ENCODE measurements around the gene HTATSF1.

Gene HTATSF1

GRCh38 chrX:136497556-136498052, at the start of gene HTATSF1:
Gene HTATSF1 (plus strand): TSS chrX:136497592. CDS start chrX:136497685, 93 bp downstream.
- Histone ChIP-seq H3K9ac (ENCODE audit: low read length in 2 of 2) (peak within 1 kb of the TSS; percentile 81 to 84), H3K27me3 (ENCODE audit: control insufficient read depth in 1 of 2, insufficient read depth in 2 of 2, low read length in 2 of 2) (peaks cover 0 to 3% of the 10 kb centered on the region in 2 donors), H3K36me3 (ENCODE audit: control insufficient read depth in 2 of 2, insufficient read depth in 2 of 2, low read length in 2 of 2) (peaks cover 0 to 3% of the 10 kb centered on the region in 2 donors), H3K4me1 (ENCODE audit: control insufficient read depth, insufficient read depth, low read length) (no peaks in the 10 kb centered on the region), H3K4me3 (ENCODE audit: low read length in 2 of 2) (peak within 1 kb of the TSS; percentile 78 to 86), H3K27ac (ENCODE audit: low read length) (peak within 1 kb of the TSS; percentile 82), H3K9me3 (ENCODE audit: control insufficient read depth in 2 of 2, low read length in 2 of 2) (no peaks in the 10 kb centered on the region)

GRCh38 chrX:136447968-136448367, 49.4 kb upstream of the HTATSF1 start:
- no peak overlapping the region for H3K27ac ChIP-seq (ENCODE audit: low read length)
- H3K27me3 ChIP-seq (ENCODE audit: control insufficient read depth in 1 of 2, insufficient read depth in 2 of 2, low read length in 2 of 2): peaks cover 0 to 2% of the 10 kb centered on the region in 2 donors
- H3K9me3 ChIP-seq (ENCODE audit: control insufficient read depth in 2 of 2, low read length in 2 of 2): no peaks in the 10 kb centered on the region
- H3K9ac ChIP-seq (ENCODE audit: low read length in 2 of 2): no peak overlapping the region
- H3K4me3 ChIP-seq (ENCODE audit: low read length in 2 of 2): no peak overlapping the region
- H3K4me1 ChIP-seq (ENCODE audit: control insufficient read depth, insufficient read depth, low read length): no peaks in the 10 kb centered on the region
- no peaks in the 10 kb centered on the region for H3K36me3 ChIP-seq (ENCODE audit: control insufficient read depth in 2 of 2, insufficient read depth in 2 of 2, low read length in 2 of 2)

GRCh38 chrX:136450050-136450830, 47.2 kb upstream of the HTATSF1 start:
- Histone ChIP-seq H3K4me3 (ENCODE audit: low read length in 2 of 2) (no peak overlapping the region), H3K9ac (ENCODE audit: low read length in 2 of 2) (no peak overlapping the region), H3K36me3 (ENCODE audit: control insufficient read depth in 2 of 2, insufficient read depth in 2 of 2, low read length in 2 of 2) (no peaks in the 10 kb centered on the region), H3K27me3 (ENCODE audit: control insufficient read depth in 1 of 2, insufficient read depth in 2 of 2, low read length in 2 of 2) (peaks cover 0 to 2% of the 10 kb centered on the region in 2 donors), H3K27ac (ENCODE audit: low read length) (no peak overlapping the region), H3K9me3 (ENCODE audit: control insufficient read depth in 2 of 2, low read length in 2 of 2) (no peaks in the 10 kb centered on the region), H3K4me1 (ENCODE audit: control insufficient read depth, insufficient read depth, low read length) (no peaks in the 10 kb centered on the region)

- H3K27ac ChIP-seq (ENCODE audit: low read length): no peak overlapping the region
- no peak overlapping the region for H3K9ac ChIP-seq (ENCODE audit: low read length in 2 of 2)
- no peaks in the 10 kb centered on the region for H3K9me3 ChIP-seq (ENCODE audit: control insufficient read depth in 2 of 2, low read length in 2 of 2)
- H3K4me3 ChIP-seq (ENCODE audit: low read length in 2 of 2): no peak overlapping the region
- no peaks in the 10 kb centered on the region for H3K4me1 ChIP-seq (ENCODE audit: control insufficient read depth, insufficient read depth, low read length)
- H3K36me3 ChIP-seq (ENCODE audit: control insufficient read depth in 2 of 2, insufficient read depth in 2 of 2, low read length in 2 of 2): no peaks in the 10 kb centered on the region
- peaks cover 0 to 2% of the 10 kb centered on the region in 2 donors for H3K27me3 ChIP-seq (ENCODE audit: control insufficient read depth in 1 of 2, insufficient read depth in 2 of 2, low read length in 2 of 2)
Measured at GRCh38 chrX:136452614-136453013, 44.8 kb upstream of the HTATSF1 start.

- no peaks in the 10 kb centered on the region for H3K4me1 ChIP-seq (ENCODE audit: control insufficient read depth, insufficient read depth, low read length)
- H3K9me3 ChIP-seq (ENCODE audit: control insufficient read depth in 2 of 2, low read length in 2 of 2): no peaks in the 10 kb centered on the region
- H3K27ac ChIP-seq (ENCODE audit: low read length): no peak overlapping the region
- no peak overlapping the region for H3K9ac ChIP-seq (ENCODE audit: low read length in 2 of 2)
- peaks cover 0 to 2% of the 10 kb centered on the region in 2 donors for H3K27me3 ChIP-seq (ENCODE audit: control insufficient read depth in 1 of 2, insufficient read depth in 2 of 2, low read length in 2 of 2)
- H3K36me3 ChIP-seq (ENCODE audit: control insufficient read depth in 2 of 2, insufficient read depth in 2 of 2, low read length in 2 of 2): no peaks in the 10 kb centered on the region
- no peak overlapping the region for H3K4me3 ChIP-seq (ENCODE audit: low read length in 2 of 2)
Measured at GRCh38 chrX:136453114-136453513, 44.3 kb upstream of the HTATSF1 start.

- no peaks in the 10 kb centered on the region for H3K9me3 ChIP-seq (ENCODE audit: control insufficient read depth in 2 of 2, low read length in 2 of 2)
- H3K4me1 ChIP-seq (ENCODE audit: control insufficient read depth, insufficient read depth, low read length): no peaks in the 10 kb centered on the region
- H3K4me3 ChIP-seq (ENCODE audit: low read length in 2 of 2): no peak overlapping the region
- H3K9ac ChIP-seq (ENCODE audit: low read length in 2 of 2): no peak overlapping the region
- no peak overlapping the region for H3K27ac ChIP-seq (ENCODE audit: low read length)
- H3K27me3 ChIP-seq (ENCODE audit: control insufficient read depth in 1 of 2, insufficient read depth in 2 of 2, low read length in 2 of 2): peaks cover 0 to 2% of the 10 kb centered on the region in 2 donors
- H3K36me3 ChIP-seq (ENCODE audit: control insufficient read depth in 2 of 2, insufficient read depth in 2 of 2, low read length in 2 of 2): no peaks in the 10 kb centered on the region
Measured at GRCh38 chrX:136453771-136454170, 43.6 kb upstream of the HTATSF1 start.

- Histone ChIP-seq H3K27me3 (ENCODE audit: control insufficient read depth in 1 of 2, insufficient read depth in 2 of 2, low read length in 2 of 2) (no peaks in the 10 kb centered on the region), H3K4me1 (ENCODE audit: control insufficient read depth, insufficient read depth, low read length) (no peaks in the 10 kb centered on the region), H3K27ac (ENCODE audit: low read length) (no peak overlapping the region), H3K36me3 (ENCODE audit: control insufficient read depth in 2 of 2, insufficient read depth in 2 of 2, low read length in 2 of 2) (no peaks in the 10 kb centered on the region), H3K4me3 (ENCODE audit: low read length in 2 of 2) (no peak overlapping the region), H3K9ac (ENCODE audit: low read length in 2 of 2) (no peak overlapping the region), H3K9me3 (ENCODE audit: control insufficient read depth in 2 of 2, low read length in 2 of 2) (no peaks in the 10 kb centered on the region)
Measured at GRCh38 chrX:136456133-136456532, 41.3 kb upstream of the HTATSF1 start.

GRCh38 chrX:136457303-136457917, 40.0 kb upstream of the HTATSF1 start:
- Histone ChIP-seq H3K9ac (ENCODE audit: low read length in 2 of 2) (no peak overlapping the region), H3K9me3 (ENCODE audit: control insufficient read depth in 2 of 2, low read length in 2 of 2) (no peaks in the 10 kb centered on the region), H3K4me3 (ENCODE audit: low read length in 2 of 2) (no peak overlapping the region), H3K27ac (ENCODE audit: low read length) (no peak overlapping the region), H3K27me3 (ENCODE audit: control insufficient read depth in 1 of 2, insufficient read depth in 2 of 2, low read length in 2 of 2) (no peaks in the 10 kb centered on the region), H3K36me3 (ENCODE audit: control insufficient read depth in 2 of 2, insufficient read depth in 2 of 2, low read length in 2 of 2) (no peaks in the 10 kb centered on the region), H3K4me1 (ENCODE audit: control insufficient read depth, insufficient read depth, low read length) (no peaks in the 10 kb centered on the region)

GRCh38 chrX:136464589-136464988, 32.8 kb upstream of the HTATSF1 start:
- H3K36me3 ChIP-seq (ENCODE audit: control insufficient read depth in 2 of 2, insufficient read depth in 2 of 2, low read length in 2 of 2): no peaks in the 10 kb centered on the region
- peaks cover 0 to 3% of the 10 kb centered on the region in 2 donors for H3K27me3 ChIP-seq (ENCODE audit: control insufficient read depth in 1 of 2, insufficient read depth in 2 of 2, low read length in 2 of 2)
- no peaks in the 10 kb centered on the region for H3K4me1 ChIP-seq (ENCODE audit: control insufficient read depth, insufficient read depth, low read length)
- H3K9me3 ChIP-seq (ENCODE audit: control insufficient read depth in 2 of 2, low read length in 2 of 2): no peaks in the 10 kb centered on the region
- H3K4me3 ChIP-seq (ENCODE audit: low read length in 2 of 2): no peak overlapping the region
- H3K9ac ChIP-seq (ENCODE audit: low read length in 2 of 2): no peak overlapping the region
- H3K27ac ChIP-seq (ENCODE audit: low read length): no peak overlapping the region

GRCh38 chrX:136467303-136467702, 30.1 kb upstream of the HTATSF1 start:
- no peak overlapping the region for H3K4me3 ChIP-seq (ENCODE audit: low read length in 2 of 2)
- H3K4me1 ChIP-seq (ENCODE audit: control insufficient read depth, insufficient read depth, low read length): no peaks in the 10 kb centered on the region
- no peak overlapping the region for H3K27ac ChIP-seq (ENCODE audit: low read length)
- no peaks in the 10 kb centered on the region for H3K9me3 ChIP-seq (ENCODE audit: control insufficient read depth in 2 of 2, low read length in 2 of 2)
- H3K9ac ChIP-seq (ENCODE audit: low read length in 2 of 2): no peak overlapping the region
- peaks cover 0 to 13% of the 10 kb centered on the region in 2 donors for H3K27me3 ChIP-seq (ENCODE audit: control insufficient read depth in 1 of 2, insufficient read depth in 2 of 2, low read length in 2 of 2)
- no peaks in the 10 kb centered on the region for H3K36me3 ChIP-seq (ENCODE audit: control insufficient read depth in 2 of 2, insufficient read depth in 2 of 2, low read length in 2 of 2)

All from stomach smooth muscle (tissue), 2 donors.